Smooth muscle cell (in vitro differentiated cells): ENCODE results near the gene SLC22A17. TPM values are rescaled to one million over a fixed set of nuclear protein-coding genes. Genes with fewer than 3 reads are reported as not detected.

Experiments used
- DNase-seq: peaks from one replicate; lab custom pipeline; 2025; ENCODE audit not compliant: unreplicated experiment; lab: John Stamatoyannopoulos, UW
- H2AFZ ChIP-seq: fragments of 200-600 bp; sonication (generic); 2 replicates; pipeline ENCODE4 v1.6.0; 2016; ENCODE audit warnings: antibody characterized with exemption, low read depth, mild to moderate bottlenecking
- H3F3A ChIP-seq: fragments of 200-600 bp; sonication (generic); 2 replicates; pipeline ENCODE4 v1.6.0; 2017; ENCODE audit warnings: antibody characterized with exemption, low read depth
- H3K27ac ChIP-seq: fragments of 200-600 bp; sonication (generic); 2 replicates; pipeline ENCODE4 v1.5.1; 2016; ENCODE audit warnings: low read depth, mild to moderate bottlenecking
- H3K27me3 ChIP-seq: fragments of 200-600 bp; sonication (generic); 2 replicates; pipeline ENCODE4 v1.6.1; 2016; ENCODE audit warnings: low read depth, mild to moderate bottlenecking
- H3K36me3 ChIP-seq: fragments of 200-600 bp; sonication (generic); 2 replicates; pipeline ENCODE4 v1.5.1; 2016; ENCODE audit warnings: low read depth
- H3K4me1 ChIP-seq: fragments of 200-600 bp; sonication (generic); 2 replicates; pipeline ENCODE4 v1.5.1; 2016; ENCODE audit warnings: low read depth
- H3K4me2 ChIP-seq: fragments of 200-600 bp; sonication (generic); 2 replicates; pipeline ENCODE4 v1.6.0; 2016; ENCODE audit warnings: mild to moderate bottlenecking
- H3K4me3 ChIP-seq: fragments of 200-600 bp; sonication (generic); 2 replicates; pipeline ENCODE4 v1.5.1; 2016; ENCODE audit warnings: mild to moderate bottlenecking
- H3K79me2 ChIP-seq: fragments of 200-600 bp; sonication (generic); 2 replicates; pipeline ENCODE4 v1.6.0; 2016; ENCODE audit warnings: low read depth, mild to moderate bottlenecking
- H3K9ac ChIP-seq: fragments of 200-600 bp; sonication (generic); 2 replicates; pipeline ENCODE4 v1.6.0; 2016; ENCODE audit warnings: low read depth
- H3K9me3 ChIP-seq: fragments of 200-600 bp; sonication (generic); replicated peaks from 2 replicates; pipeline ENCODE4 v1.5.1; 2016; ENCODE audit warnings: low read depth
- H4K20me1 ChIP-seq: fragments of 200-600 bp; sonication (generic); 2 replicates; pipeline ENCODE4 v1.6.0; 2016; ENCODE audit warnings: low read depth
- CTCF ChIP-seq: fragments of 200-600 bp; sonication (generic); IDR thresholded peaks from 2 replicates; pipeline ENCODE4 v1.5.1; 2017; ENCODE audit warnings: borderline replicate concordance, mild to moderate bottlenecking, antibody characterized with exemption; ENCODE audit not compliant: insufficient read depth, poor library complexity, severe bottlenecking
- WGBS: methylation state at CpG from one replicate; pipeline ENCODE4 v1.1.7; 2016; ENCODE audit warnings: low lambda C conversion rate; 5-methylcytosine and 5-hydroxymethylcytosine counted together
- polyA plus RNA-seq: library from polyadenylated mRNA; unstranded; fragments of >200 nt; fragmentation: Nextera tagmentation; extraction: Ambion mirVana; gene quantifications from 2 replicates; pipeline ENCODE4 v1.2.1, GENCODE V29; 2016
- total RNA-seq: library from RNA; depleted of rRNA; stranded (reverse); fragments of >200 nt; gene quantifications from 2 replicates; pipeline ENCODE4 v1.2.3, GENCODE V29; 2014

SLC22A17 gene
- total and polyA plus RNA-seq, 2 experiments from 2014 or later, result 81.0 to 127 TPM

GRCh38 chr14:23347406-23348296, 5.0 kb downstream of the SLC22A17 start:
- Histone ChIP-seq H3K9me3 (no peaks in the 10 kb centered on the region), H3K4me1 (no peaks in the 10 kb centered on the region), H3K27me3 (no peaks in the 10 kb centered on the region), H3K4me2 (no peak overlapping the region), H3F3A (no peaks in the 10 kb centered on the region), H4K20me1 (peaks cover 6% of the 10 kb centered on the region), H3K27ac (no peak overlapping the region), H3K36me3 (no peaks in the 10 kb centered on the region), H2AFZ (no peak overlapping the region), H3K9ac (no peak overlapping the region), H3K79me2 (no peaks in the 10 kb centered on the region), H3K4me3 (no peak overlapping the region)
- no peak for TF ChIP-seq CTCF
- DNase-seq, result no peak
- 95% methylated on average over 19 of the region's 19 CpGs for WGBS

GRCh38 chr14:23346693-23347405, 5.8 kb downstream of the SLC22A17 start:
- no peak overlapping the region for H3K4me3 ChIP-seq
- no peak overlapping the region for H2AFZ ChIP-seq
- no peaks in the 10 kb centered on the region for H3F3A ChIP-seq
- H3K9me3 ChIP-seq, result no peaks in the 10 kb centered on the region
- no peak for DNase-seq
- WGBS, result 90% methylated on average over 26 of the region's 27 CpGs
- H3K36me3 ChIP-seq, result no peaks in the 10 kb centered on the region
- no peak overlapping the region for H3K27ac ChIP-seq
- no peaks in the 10 kb centered on the region for H3K79me2 ChIP-seq
- TF ChIP-seq CTCF, result no peak
- no peak overlapping the region for H3K9ac ChIP-seq
- H4K20me1 ChIP-seq, result peaks cover 6% of the 10 kb centered on the region
- H3K4me1 ChIP-seq, result no peaks in the 10 kb centered on the region
- no peaks in the 10 kb centered on the region for H3K27me3 ChIP-seq
- no peak overlapping the region for H3K4me2 ChIP-seq

GRCh38 chr14:23345987-23346692, 6.5 kb downstream of the SLC22A17 start:
- Histone ChIP-seq H3K9me3 (no peaks in the 10 kb centered on the region), H3K79me2 (no peaks in the 10 kb centered on the region), H3K4me3 (no peak overlapping the region), H3K27me3 (no peaks in the 10 kb centered on the region), H3K27ac (no peak overlapping the region), H3K36me3 (no peaks in the 10 kb centered on the region), H3K4me2 (no peak overlapping the region), H4K20me1 (peaks cover under 1% of the 10 kb centered on the region), H2AFZ (no peak overlapping the region), H3K9ac (no peak overlapping the region), H3K4me1 (no peaks in the 10 kb centered on the region), H3F3A (no peaks in the 10 kb centered on the region)
- DNase-seq, result no peak
- WGBS, result 69% methylated on average over 13 of the region's 13 CpGs
- TF ChIP-seq CTCF, result no peak
